Mesendoderm (in vitro differentiated cells): ENCODE measurements around the gene VTI1A.

Source experiments
- DNase-seq: peaks from one replicate; pipeline ENCODE4 v3.0.0; 2013
- H2AK5ac ChIP-seq: 2 replicates; pipeline ENCODE4 v1.6.1; 2013; ENCODE audit warnings: low read length, inconsistent platforms
- H2BK120ac ChIP-seq: 2 replicates; pipeline ENCODE4 v1.6.1; 2013; ENCODE audit warnings: low read depth, mild to moderate bottlenecking, low read length, moderate library complexity, mixed read lengths
- H2BK15ac ChIP-seq: replicated peaks from 2 replicates; pipeline ENCODE4 v1.6.1; 2013; ENCODE audit warnings: low read depth, mild to moderate bottlenecking, moderate library complexity
- H2BK5ac ChIP-seq: 2 replicates; pipeline ENCODE4 v1.6.1; 2013; ENCODE audit warnings: low read length, inconsistent platforms
- H3K18ac ChIP-seq: 2 replicates; pipeline ENCODE4 v1.6.1; 2013; ENCODE audit warnings: mild to moderate bottlenecking, low read length, mixed read lengths
- H3K23ac ChIP-seq: one replicate; pipeline ENCODE4 v1.6.1; 2013; ENCODE audit warnings: low read length
- H3K27ac ChIP-seq: 2 replicates; pipeline ENCODE4 v1.5.1; 2013; ENCODE audit warnings: low read depth, mild to moderate bottlenecking, inconsistent platforms, low read length, moderate library complexity
- H3K27me3 ChIP-seq: 2 replicates; pipeline ENCODE4 v1.6.1; 2013; ENCODE audit warnings: low read length, control low read depth, mild to moderate bottlenecking, inconsistent platforms; ENCODE audit not compliant: insufficient read depth, poor library complexity
- H3K36me3 ChIP-seq: 2 replicates; pipeline ENCODE4 v1.6.1; 2013; ENCODE audit warnings: low read length, inconsistent platforms; ENCODE audit not compliant: control insufficient read depth, insufficient read depth
- H3K4ac ChIP-seq: one replicate; pipeline ENCODE4 v1.6.1; 2013; ENCODE audit warnings: low read depth, mild to moderate bottlenecking, low read length, moderate library complexity
- H3K4me1 ChIP-seq: 2 replicates; pipeline ENCODE4 v1.6.1; 2013; ENCODE audit warnings: low read depth, low read length, inconsistent platforms; ENCODE audit not compliant: control insufficient read depth
- H3K4me2 ChIP-seq: 2 replicates; pipeline ENCODE4 v1.6.1; 2013; ENCODE audit warnings: low read length
- H3K4me3 ChIP-seq: 2 replicates; pipeline ENCODE4 v1.5.1; 2013; ENCODE audit warnings: mild to moderate bottlenecking, low read length
- H3K56ac ChIP-seq: one replicate; pipeline ENCODE4 v1.6.1; 2013; ENCODE audit warnings: low read length
- H3K79me1 ChIP-seq: 2 replicates; pipeline ENCODE4 v1.6.1; 2013; ENCODE audit warnings: low read length, inconsistent platforms
- H3K79me2 ChIP-seq: 2 replicates; pipeline ENCODE4 v1.6.1; 2013; ENCODE audit warnings: mild to moderate bottlenecking, low read length; ENCODE audit not compliant: control insufficient read depth, insufficient read depth
- H3K9ac ChIP-seq: 2 replicates; pipeline ENCODE4 v1.6.1; 2013; ENCODE audit warnings: low read length, inconsistent platforms
- H4K5ac ChIP-seq: one replicate; pipeline ENCODE4 v1.6.1; 2013; ENCODE audit warnings: low read length
- H4K8ac ChIP-seq: one replicate; pipeline ENCODE4 v1.6.1; 2013; ENCODE audit warnings: low read depth, mild to moderate bottlenecking, control low read depth, low read length, moderate library complexity
- WGBS: extraction: QIAGEN DNeasy Blood & Tissue Kit; methylation state at CpG from one replicate; pipeline ENCODE4 v1.1.7; 2013; ENCODE audit warnings: low lambda C conversion rate, missing lambda C conversion rate; ENCODE audit not compliant: insufficient coverage; ENCODE audit errors: extremely low coverage; 5-methylcytosine and 5-hydroxymethylcytosine counted together

The VTI1A gene

DNA sequence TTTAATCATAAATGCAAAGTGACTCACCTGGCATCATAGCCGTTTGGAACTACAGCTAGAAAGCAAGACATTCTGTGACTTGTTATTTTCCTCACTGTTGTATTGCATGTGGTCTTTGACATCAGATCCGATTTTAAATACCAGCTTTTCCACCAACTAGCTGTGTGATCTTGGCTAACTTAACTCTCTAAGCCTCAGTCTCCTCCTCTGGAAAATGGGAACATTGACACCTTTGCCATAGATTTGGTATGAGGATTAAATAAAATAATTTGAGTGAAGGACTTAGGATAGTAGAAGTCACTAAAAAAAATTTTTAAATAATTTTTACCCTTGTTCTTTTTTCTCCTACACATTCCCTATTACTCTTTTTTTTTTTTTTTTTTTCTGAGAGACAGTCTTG lies 348.1 kb downstream of the VTI1A start:
- Histone ChIP-seq H3K56ac (no peak overlapping the region), H3K36me3 (no peaks in the 10 kb centered on the region), H3K9ac (no peak overlapping the region), H3K27ac (no peak overlapping the region), H3K79me1 (no peaks in the 10 kb centered on the region), H3K4me2 (no peak overlapping the region), H3K18ac (no peak overlapping the region), H2AK5ac (no peak overlapping the region), H3K4ac (no peak overlapping the region), H3K27me3 (no peaks in the 10 kb centered on the region), H3K79me2 (no peaks in the 10 kb centered on the region), H4K5ac (no peak overlapping the region), H2BK120ac (no peak overlapping the region), H2BK15ac (no peak overlapping the region), H2BK5ac (no peak overlapping the region), H3K23ac (no peak overlapping the region), H4K8ac (no peak overlapping the region), H3K4me1 (peaks cover 9% of the 10 kb centered on the region), H3K4me3 (no peak overlapping the region)
- WGBS: no CpG with 5 or more reads among the region's 2 CpGs
- no peak for DNase-seq

- Histone ChIP-seq H3K4me2 (no peak overlapping the region), H4K8ac (no peak overlapping the region), H2AK5ac (no peak overlapping the region), H3K23ac (no peak overlapping the region), H3K36me3 (no peaks in the 10 kb centered on the region), H3K4me3 (no peak overlapping the region), H3K4ac (no peak overlapping the region), H3K4me1 (peaks cover 5% of the 10 kb centered on the region), H3K79me2 (no peaks in the 10 kb centered on the region), H3K18ac (no peak overlapping the region), H3K27me3 (no peaks in the 10 kb centered on the region), H2BK15ac (no peak overlapping the region), H3K56ac (no peak overlapping the region), H2BK5ac (no peak overlapping the region), H3K27ac (no peak overlapping the region), H3K9ac (no peak overlapping the region), H2BK120ac (no peak overlapping the region), H3K79me1 (no peaks in the 10 kb centered on the region), H4K5ac (no peak overlapping the region)
- DNase-seq: no peak
- WGBS: no CpG with 5 or more reads among the region's 8 CpGs
Observed at GRCh38 chr10:112797197-112797596, 350.2 kb downstream of the VTI1A start.

- Histone ChIP-seq H3K18ac (peak overlapping the region; percentile 20), H2BK5ac (no peak overlapping the region), H3K4me3 (no peak overlapping the region), H3K27ac (no peak overlapping the region), H3K9ac (no peak overlapping the region), H3K4me2 (no peak overlapping the region), H4K5ac (no peak overlapping the region), H3K36me3 (no peaks in the 10 kb centered on the region), H3K79me2 (no peaks in the 10 kb centered on the region), H3K27me3 (no peaks in the 10 kb centered on the region), H3K4ac (no peak overlapping the region), H2BK120ac (no peak overlapping the region), H3K4me1 (peaks cover 3% of the 10 kb centered on the region), H2BK15ac (no peak overlapping the region), H4K8ac (no peak overlapping the region), H3K79me1 (no peaks in the 10 kb centered on the region), H2AK5ac (no peak overlapping the region), H3K23ac (no peak overlapping the region), H3K56ac (no peak overlapping the region)
- no peak for DNase-seq
- no CpG with 5 or more reads among the region's 9 CpGs for WGBS
Observed at GRCh38 chr10:112797855-112798254, 350.8 kb downstream of the VTI1A start.

GRCh38 chr10:112799038-112799437 lies 352.0 kb downstream of the VTI1A start:
- no CpG with 5 or more reads among the region's 5 CpGs for WGBS
- DNase-seq: no peak
- H3K18ac ChIP-seq: no peak overlapping the region

DNA sequence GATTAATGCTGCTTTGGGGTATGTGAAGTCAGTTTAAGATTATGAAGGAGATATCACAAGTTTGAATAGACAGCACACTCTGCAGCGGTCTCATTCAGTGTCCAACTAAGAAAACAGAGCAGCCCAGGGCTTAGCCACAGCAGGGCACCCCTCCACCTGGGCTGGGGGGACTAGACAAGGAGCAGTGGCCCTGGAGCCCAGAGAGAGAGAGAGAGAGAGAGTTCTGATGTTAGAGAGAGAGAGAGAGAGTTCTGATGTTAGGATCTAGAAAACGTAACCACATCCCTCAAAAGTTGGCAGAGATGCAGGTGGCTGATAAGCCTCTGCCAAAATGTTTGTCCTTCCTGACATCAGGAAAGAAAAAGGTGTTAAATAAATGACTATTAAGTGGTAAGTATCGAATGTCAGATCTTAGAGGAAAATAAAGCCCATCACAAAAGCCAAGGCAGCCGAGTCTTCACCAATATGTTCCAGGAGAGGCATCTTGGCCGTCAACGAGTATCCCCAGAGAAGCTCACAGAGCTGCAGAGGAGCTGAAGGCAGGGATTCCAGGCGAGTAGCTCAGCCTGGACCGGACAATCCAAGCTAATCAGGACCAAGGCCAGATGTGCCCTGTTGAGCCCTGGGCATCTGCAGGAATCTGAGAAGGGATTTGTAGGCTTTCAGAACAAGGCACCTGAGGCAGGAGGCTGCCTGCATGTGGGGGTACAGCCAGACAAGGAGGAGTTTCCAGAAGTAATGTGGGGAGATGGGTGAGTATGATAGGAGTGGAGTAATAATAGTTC lies 352.9 kb downstream of the VTI1A start:
- Histone ChIP-seq H3K79me1 (no peaks in the 10 kb centered on the region), H4K5ac (no peak overlapping the region), H2BK120ac (no peak overlapping the region), H3K4me1 (no peaks in the 10 kb centered on the region), H3K9ac (no peak overlapping the region), H3K4ac (no peak overlapping the region), H4K8ac (no peak overlapping the region), H3K4me3 (no peak overlapping the region), H3K18ac (no peak overlapping the region), H2AK5ac (no peak overlapping the region), H3K36me3 (no peaks in the 10 kb centered on the region), H3K27ac (no peak overlapping the region), H3K4me2 (no peak overlapping the region), H3K27me3 (no peaks in the 10 kb centered on the region), H3K79me2 (no peaks in the 10 kb centered on the region), H2BK15ac (no peak overlapping the region), H2BK5ac (no peak overlapping the region), H3K23ac (no peak overlapping the region), H3K56ac (no peak overlapping the region)
- DNase-seq: no peak
- no CpG with 5 or more reads among the region's 8 CpGs for WGBS

More at GRCh38 chr10:112799038-112799437, 352.0 kb downstream of the VTI1A start:
- Histone ChIP-seq H3K56ac (no peak overlapping the region), H3K27ac (no peak overlapping the region), H3K36me3 (no peaks in the 10 kb centered on the region), H4K8ac (no peak overlapping the region), H4K5ac (no peak overlapping the region), H3K79me1 (no peaks in the 10 kb centered on the region), H3K23ac (no peak overlapping the region), H3K27me3 (no peaks in the 10 kb centered on the region), H2BK15ac (no peak overlapping the region), H2BK120ac (no peak overlapping the region), H2BK5ac (no peak overlapping the region), H3K4me2 (no peak overlapping the region), H3K4ac (no peak overlapping the region), H3K79me2 (no peaks in the 10 kb centered on the region), H3K4me1 (no peaks in the 10 kb centered on the region), H3K4me3 (no peak overlapping the region), H2AK5ac (no peak overlapping the region), H3K9ac (no peak overlapping the region)

DNA sequence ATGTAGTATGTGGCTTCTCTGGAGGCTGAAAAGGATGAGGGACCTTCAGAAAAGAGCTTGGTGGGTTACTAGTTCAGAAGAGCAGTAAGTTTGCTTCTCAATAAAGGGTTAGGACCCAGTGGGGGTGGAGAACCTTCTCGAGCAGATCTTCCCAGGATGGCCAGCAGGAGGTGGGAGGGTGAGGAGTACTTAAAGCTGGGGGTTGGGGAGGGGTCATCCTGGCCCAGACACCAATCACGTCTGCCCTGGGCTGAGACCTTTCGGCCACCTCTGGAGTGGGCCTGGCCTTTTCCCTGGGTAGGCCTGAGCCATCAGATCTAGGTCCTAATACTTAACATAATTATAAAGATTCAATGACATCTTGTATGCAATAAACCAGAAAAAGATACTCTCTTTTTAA lies 354.0 kb downstream of the VTI1A start:
- H3K4me2 ChIP-seq: no peak overlapping the region
- H3K18ac ChIP-seq: no peak overlapping the region
- no peaks in the 10 kb centered on the region for H3K27me3 ChIP-seq
- no peak overlapping the region for H2BK120ac ChIP-seq
- no peak overlapping the region for H2AK5ac ChIP-seq
- H2BK5ac ChIP-seq: no peak overlapping the region
- H3K27ac ChIP-seq: no peak overlapping the region
- H3K56ac ChIP-seq: no peak overlapping the region
- no peak overlapping the region for H3K4me3 ChIP-seq
- no peak overlapping the region for H4K8ac ChIP-seq
- H3K79me2 ChIP-seq: no peaks in the 10 kb centered on the region
- no peak overlapping the region for H3K23ac ChIP-seq
- DNase-seq: peak; percentile 63
- no peak overlapping the region for H4K5ac ChIP-seq
- no peak overlapping the region for H3K4ac ChIP-seq
- H3K79me1 ChIP-seq: no peaks in the 10 kb centered on the region
- H3K36me3 ChIP-seq: no peaks in the 10 kb centered on the region
- WGBS: no CpG with 5 or more reads among the region's 3 CpGs
- no peak overlapping the region for H2BK15ac ChIP-seq
- no peaks in the 10 kb centered on the region for H3K4me1 ChIP-seq
- no peak overlapping the region for H3K9ac ChIP-seq
